ENCODE data around the gene PCSK6. TPM values are rescaled to one million over a fixed set of nuclear protein-coding genes. Genes with fewer than 3 reads are reported as not detected.
"Not testable (repeated sequence)": the region's sequence is repeated elsewhere in the genome, so short reads cannot be mapped to it uniquely, and the experiment has no call there.

The PCSK6 gene
- total RNA-seq, 3 donors from 2014 or later, result 7.2 to 19.7 (median 18.0) TPM

- Histone ChIP-seq H3K36me3 (no peaks in the 10 kb centered on the region), H3K27me3 (no peaks in the 10 kb centered on the region), H3K9me3 (no peaks in the 10 kb centered on the region), H3K27ac (no peak overlapping the region), H3K4me1 (no peaks in the 10 kb centered on the region), H3K4me3 (no peak overlapping the region)
- no peak for TF ChIP-seq POLR2AphosphoS5 (IDR thresholded peaks at IDR 0.05)
- TF ChIP-seq, protein P1, sequence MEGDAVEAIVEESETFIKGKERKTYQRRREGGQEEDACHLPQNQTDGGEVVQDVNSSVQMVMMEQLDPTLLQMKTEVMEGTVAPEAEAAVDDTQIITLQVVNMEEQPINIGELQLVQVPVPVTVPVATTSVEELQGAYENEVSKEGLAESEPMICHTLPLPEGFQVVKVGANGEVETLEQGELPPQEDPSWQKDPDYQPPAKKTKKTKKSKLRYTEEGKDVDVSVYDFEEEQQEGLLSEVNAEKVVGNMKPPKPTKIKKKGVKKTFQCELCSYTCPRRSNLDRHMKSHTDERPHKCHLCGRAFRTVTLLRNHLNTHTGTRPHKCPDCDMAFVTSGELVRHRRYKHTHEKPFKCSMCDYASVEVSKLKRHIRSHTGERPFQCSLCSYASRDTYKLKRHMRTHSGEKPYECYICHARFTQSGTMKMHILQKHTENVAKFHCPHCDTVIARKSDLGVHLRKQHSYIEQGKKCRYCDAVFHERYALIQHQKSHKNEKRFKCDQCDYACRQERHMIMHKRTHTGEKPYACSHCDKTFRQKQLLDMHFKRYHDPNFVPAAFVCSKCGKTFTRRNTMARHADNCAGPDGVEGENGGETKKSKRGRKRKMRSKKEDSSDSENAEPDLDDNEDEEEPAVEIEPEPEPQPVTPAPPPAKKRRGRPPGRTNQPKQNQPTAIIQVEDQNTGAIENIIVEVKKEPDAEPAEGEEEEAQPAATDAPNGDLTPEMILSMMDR (IDR thresholded peaks at IDR 0.05), result no peak
- TF ChIP-seq POLR2A (IDR thresholded peaks at IDR 0.05), result no peak
- no peak for DNase-seq (ENCODE audit: low spot score in 2 of 2)
- intact Hi-C loops (cut with DNase I; ENCODE audit: low total_unique reads), result no loop called here
Observed at GRCh38 chr15:101342056-101342455, 147.5 kb downstream of the PCSK6 start.

DNA sequence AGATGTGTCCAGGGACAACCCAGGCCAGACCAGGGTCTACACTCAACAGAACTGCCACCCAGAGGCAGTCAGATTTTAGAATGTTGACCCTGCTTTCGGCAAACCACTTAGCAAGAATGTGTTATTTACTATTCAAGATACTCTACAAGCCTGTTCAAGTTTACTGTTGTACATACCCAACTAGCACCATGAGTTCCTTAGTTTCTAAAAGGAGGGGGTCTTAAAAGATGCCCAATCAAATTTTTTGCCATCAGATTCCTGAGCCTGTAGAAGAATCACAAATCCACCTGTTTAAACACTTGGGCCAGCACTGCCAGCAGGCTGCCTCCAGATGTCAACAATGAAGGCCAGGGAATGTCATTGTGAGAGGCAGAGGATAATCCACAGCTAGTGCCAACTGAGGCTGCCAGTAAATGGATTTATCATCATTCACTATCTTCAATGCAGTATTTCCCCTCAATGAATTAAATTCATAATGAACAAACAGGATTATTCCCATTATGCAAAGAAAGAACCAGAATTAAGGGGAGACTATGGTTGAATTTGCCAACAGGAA lies 150.9 kb downstream of the PCSK6 start:
- no peaks in the 10 kb centered on the region for H3K9me3 ChIP-seq
- no peak overlapping the region for H3K27ac ChIP-seq
- TF ChIP-seq, protein P1 (IDR thresholded peaks at IDR 0.05), result no peak
- TF ChIP-seq POLR2AphosphoS5 (IDR thresholded peaks at IDR 0.05), result no peak
- TF ChIP-seq POLR2A (IDR thresholded peaks at IDR 0.05), result no peak
- no peaks in the 10 kb centered on the region for H3K36me3 ChIP-seq
- intact Hi-C loops (cut with DNase I; ENCODE audit: low total_unique reads), result no loop called here
- no peak for DNase-seq (ENCODE audit: low spot score in 2 of 2)
- H3K27me3 ChIP-seq, result no peaks in the 10 kb centered on the region
- no peak overlapping the region for H3K4me3 ChIP-seq
- no peaks in the 10 kb centered on the region for H3K4me1 ChIP-seq

- TF ChIP-seq, protein P1 (IDR thresholded peaks at IDR 0.05), result no peak
- TF ChIP-seq POLR2A (IDR thresholded peaks at IDR 0.05) (no peak), POLR2AphosphoS5 (IDR thresholded peaks at IDR 0.05) (no peak)
- no peak overlapping the region for H3K4me3 ChIP-seq
- no peak for DNase-seq (ENCODE audit: low spot score in 2 of 2)
Observed at GRCh38 chr15:101337976-101338375, 151.5 kb downstream of the PCSK6 start.

DNA sequence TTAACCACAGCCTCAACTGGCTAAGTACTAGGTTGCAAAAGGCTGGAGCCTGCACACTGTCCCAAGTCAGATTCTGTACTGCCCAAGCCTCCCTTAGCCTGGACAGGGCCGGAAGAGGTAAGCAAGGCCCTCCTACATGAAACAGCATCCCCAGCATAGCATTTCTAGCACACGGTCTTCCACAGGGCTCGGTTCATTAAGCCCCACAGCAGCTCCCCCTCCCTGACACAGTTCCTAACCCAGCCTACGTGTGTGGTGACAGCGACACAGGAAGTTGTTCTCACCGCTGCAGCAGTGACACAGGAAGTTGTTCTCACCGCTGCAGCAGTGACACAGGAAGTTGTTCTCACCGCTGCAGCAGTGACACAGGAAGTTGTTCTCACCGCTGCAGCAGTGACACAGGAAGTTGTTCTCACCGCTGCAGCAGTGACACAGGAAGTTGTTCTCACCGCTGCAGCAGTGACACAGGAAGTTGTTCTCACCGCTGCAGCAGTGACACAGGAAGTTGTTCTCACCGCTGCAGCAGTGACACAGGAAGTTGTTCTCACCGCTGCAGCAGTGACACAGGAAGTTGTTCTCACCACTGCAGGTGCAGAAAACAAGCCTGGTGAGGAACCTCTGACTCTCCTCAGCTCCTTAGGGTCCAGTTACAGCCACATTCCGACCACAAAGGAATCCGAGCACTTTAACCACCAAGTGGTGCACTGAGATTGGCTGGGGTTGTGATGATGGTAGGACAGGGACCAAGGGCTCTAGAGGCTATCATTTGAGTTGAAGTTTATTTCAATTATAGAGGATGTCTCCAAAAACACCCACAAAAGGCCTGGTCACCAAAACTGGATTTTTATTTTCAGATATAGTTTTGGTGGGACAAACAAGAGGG lies 155.4 kb downstream of the PCSK6 start:
- H3K4me3 ChIP-seq; H3K9me3 ChIP-seq; DNase-seq (ENCODE audit: low spot score in 2 of 2); H3K27ac ChIP-seq; H3K4me1 ChIP-seq; intact Hi-C loops (cut with DNase I; ENCODE audit: low total_unique reads); H3K36me3 ChIP-seq; H3K27me3 ChIP-seq: not testable (repeated sequence)

More at GRCh38 chr15:101337976-101338375, 151.5 kb downstream of the PCSK6 start:
- no peaks in the 10 kb centered on the region for H3K4me1 ChIP-seq
- H3K27me3 ChIP-seq, result no peaks in the 10 kb centered on the region
- no peaks in the 10 kb centered on the region for H3K9me3 ChIP-seq
- intact Hi-C loops (cut with DNase I; ENCODE audit: low total_unique reads), result no loop called here
- H3K36me3 ChIP-seq, result no peaks in the 10 kb centered on the region
- H3K27ac ChIP-seq, result no peak overlapping the region

DNA sequence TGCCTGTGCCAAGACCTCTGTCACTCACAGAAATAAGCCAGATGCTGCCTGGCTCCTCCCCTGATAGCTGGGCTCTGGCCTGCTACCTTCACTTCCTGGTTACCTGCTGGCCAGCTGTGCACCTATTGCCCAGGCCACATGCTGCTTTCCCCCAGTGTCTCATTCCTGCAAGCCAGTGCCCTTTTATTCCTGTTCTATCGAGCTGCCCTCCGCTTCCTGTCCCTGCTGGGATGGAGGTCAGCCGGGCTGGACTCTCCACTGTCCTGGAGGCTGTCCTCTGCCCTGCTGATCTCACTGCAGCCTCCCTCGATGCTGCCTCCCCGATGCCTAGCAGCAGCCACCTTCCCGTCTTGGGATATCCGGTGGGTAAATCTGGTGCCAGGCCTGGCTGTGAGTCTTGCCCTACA lies 157.4 kb downstream of the PCSK6 start:
- no peak for DNase-seq (ENCODE audit: low spot score in 2 of 2)
- H3K27ac ChIP-seq, result no peak overlapping the region
- no peaks in the 10 kb centered on the region for H3K36me3 ChIP-seq
- no peak overlapping the region for H3K4me3 ChIP-seq
- intact Hi-C loops (cut with DNase I; ENCODE audit: low total_unique reads), result no loop called here
- H3K9me3 ChIP-seq, result no peaks in the 10 kb centered on the region
- H3K27me3 ChIP-seq, result no peaks in the 10 kb centered on the region
- TF ChIP-seq POLR2AphosphoS5 (IDR thresholded peaks at IDR 0.05) (no peak), POLR2A (IDR thresholded peaks at IDR 0.05) (no peak)
- H3K4me1 ChIP-seq, result no peaks in the 10 kb centered on the region

GRCh38 chr15:101329867-101330380 lies 159.6 kb downstream of the PCSK6 start:
- Histone ChIP-seq H3K4me3 (no peak overlapping the region), H3K4me1 (no peaks in the 10 kb centered on the region), H3K9me3 (no peaks in the 10 kb centered on the region), H3K27ac (no peak overlapping the region), H3K36me3 (no peaks in the 10 kb centered on the region), H3K27me3 (no peaks in the 10 kb centered on the region)
- intact Hi-C loops (cut with DNase I; ENCODE audit: low total_unique reads), result no loop called here
- DNase-seq (ENCODE audit: low spot score in 2 of 2), result no peak
- TF ChIP-seq POLR2A (IDR thresholded peaks at IDR 0.05) (no peak), POLR2AphosphoS5 (IDR thresholded peaks at IDR 0.05) (no peak)
- TF ChIP-seq, protein P1 (IDR thresholded peaks at IDR 0.05), result no peak
